Measurements from ENCODE around the gene NFX1.
"Not testable (repeated sequence)": the region's sequence is repeated elsewhere in the genome, so short reads cannot be mapped to it uniquely, and the experiment has no call there.

DNA sequence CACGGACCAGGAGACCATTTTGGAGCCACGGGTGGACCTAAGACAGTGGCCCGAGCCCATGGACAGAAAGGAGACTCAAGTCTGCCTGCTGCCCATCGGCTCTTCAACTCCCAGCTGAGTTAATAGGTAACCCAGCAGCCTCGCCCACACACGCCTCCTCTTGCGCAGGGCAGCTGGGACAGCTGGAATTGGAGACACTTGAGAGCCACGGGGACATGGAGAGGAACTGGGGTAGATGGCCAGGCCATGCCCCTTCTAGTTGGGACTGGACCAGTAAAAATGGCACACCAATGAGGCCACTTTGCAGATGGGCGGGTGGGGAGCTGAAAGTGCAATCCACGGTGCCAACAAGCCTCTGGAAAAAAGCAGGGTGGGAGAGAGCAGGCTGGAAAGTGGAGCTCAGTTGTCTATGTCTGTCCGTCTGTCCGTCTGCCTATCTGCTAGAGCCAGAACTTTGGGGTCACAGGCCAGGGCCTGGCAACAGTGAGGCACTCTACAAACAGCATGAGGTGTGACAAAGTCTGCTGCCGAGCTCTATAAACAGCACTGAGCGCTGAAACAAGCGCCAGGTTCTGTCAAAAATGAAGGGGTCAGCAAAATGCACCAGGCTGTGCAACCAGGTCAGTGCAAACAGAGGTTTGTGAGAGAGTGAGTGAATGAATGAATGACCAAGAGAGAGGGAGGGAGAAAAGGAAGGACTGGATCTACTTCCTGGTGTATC lies 105.0 kb downstream of the NFX1 start:
- TF ChIP-seq CTCF (conservative IDR thresholded peaks at IDR 0.05; ENCODE audit: low read depth, low read length); EZH2 (IDR thresholded peaks at IDR 0.05; ENCODE audit: borderline replicate concordance, low read depth, low read length, poor library complexity, severe bottlenecking): not testable (repeated sequence)
